GM12878 (cell line): Measurements from ENCODE around the gene CNNM3. TPM values are rescaled to one million over a fixed set of nuclear protein-coding genes. Genes with fewer than 3 reads are reported as not detected.

Experiments used
- ATAC-seq: fragments of 200-7000 bp; cut with Tn5 transposase; 3 replicates; pipeline ENCODE4 v1.9.1; 2020; ENCODE audit warnings: mild to moderate bottlenecking, moderate library complexity
- BruUV-seq: library from RNA; stranded (reverse); fragments of 400-500 nt; replicated peaks from 2 replicates; lab custom pipeline; 2021; lab: Mats Ljungman, UMichigan
- CTCF ChIA-PET: fragments of 300-600 bp; sonication (Branson Sonifier 250); formaldehyde crosslinking; extraction: SDS; loops from one replicate; lab custom pipeline; 2021; ENCODE audit warnings: inconsistent platforms; lab: Yijun Ruan, JAX
- POLR2A ChIA-PET: fragments of 350-600 bp; formaldehyde crosslinking; extraction: SDS; loops from one replicate; lab custom pipeline; 2021; ENCODE audit warnings: inconsistent platforms; lab: Charles Lee
- RAD21 ChIA-PET: fragments of 300-600 bp; sonication (Branson Sonifier 250); formaldehyde crosslinking; loops from one replicate; lab custom pipeline; 2023; ENCODE audit warnings: antibody characterized with exemption; ENCODE audit not compliant: unreplicated experiment; lab: Charles Lee
- SMC1A ChIA-PET: fragments of 300-600 bp; sonication (Branson Sonifier 250); formaldehyde crosslinking; loops from one replicate; lab custom pipeline; 2023; ENCODE audit not compliant: unreplicated experiment, uncharacterized antibody; lab: Charles Lee
- DNase-seq: peaks from one replicate; pipeline ENCODE4 v3.0.0-alpha.2; 2011; ENCODE audit warnings: low read depth, low spot score
- FAIRE-seq: peaks from 3 replicates; lab custom pipeline; 2011; peaks lifted over from hg19 to GRCh38; lab: Jason Lieb, UNC
- H2AFZ ChIP-seq: 2 replicates; pipeline ENCODE4 v1.6.0; 2011; ENCODE audit warnings: low read depth, low read length, control low read depth; ENCODE audit not compliant: control insufficient read depth
- H3K27ac ChIP-seq: 2 replicates; pipeline ENCODE4 v1.5.1; 2011; ENCODE audit warnings: control low read depth; ENCODE audit not compliant: control insufficient read depth, insufficient read depth
- H3K27me3 ChIP-seq, 2 experiments: replicated peaks in 1 of 2; 2 replicates each; pipeline versions ENCODE4 v1.6.0 to v1.6.1; 2011; ENCODE audit warnings: low read length in 1 of 2; ENCODE audit not compliant: control insufficient read depth in 2 of 2, insufficient read depth in 2 of 2
- H3K36me3 ChIP-seq, 2 experiments: 2 replicates each; pipeline ENCODE4 v1.5.1; 2011; ENCODE audit warnings: low read length in 1 of 2; ENCODE audit not compliant: control insufficient read depth in 2 of 2, insufficient read depth in 2 of 2
- H3K4me1 ChIP-seq: 2 replicates; pipeline ENCODE4 v1.6.1; 2011; ENCODE audit warnings: mild to moderate bottlenecking, low read length, moderate library complexity, mixed read lengths; ENCODE audit not compliant: control insufficient read depth, insufficient read depth
- H3K4me2 ChIP-seq: 2 replicates; pipeline ENCODE4 v1.6.0; 2011; ENCODE audit warnings: control low read depth; ENCODE audit not compliant: control insufficient read depth, insufficient read depth
- H3K4me3 ChIP-seq: fragments of 200-600 bp; sonication (generic); 2 replicates; pipeline ENCODE4 v1.5.1; 2016
- H3K79me2 ChIP-seq: 2 replicates; pipeline ENCODE4 v1.6.0; 2011; ENCODE audit warnings: low read length; ENCODE audit not compliant: control insufficient read depth, insufficient read depth
- H3K9ac ChIP-seq: 2 replicates; pipeline ENCODE4 v1.8.0; 2011; ENCODE audit warnings: low read length, control low read depth, mixed read lengths; ENCODE audit not compliant: control insufficient read depth, insufficient read depth
- H3K9me3 ChIP-seq: replicated peaks from 3 replicates; pipeline ENCODE4 v1.5.1; 2011; ENCODE audit warnings: mild to moderate bottlenecking, low read length; ENCODE audit not compliant: control insufficient read depth, insufficient read depth
- H4K20me1 ChIP-seq: 2 replicates; pipeline ENCODE4 v1.6.0; 2011; ENCODE audit not compliant: control insufficient read depth, insufficient read depth
- BCL11A ChIP-seq: IDR thresholded peaks from 2 replicates; pipeline ENCODE4 v1.6.1; 2011; ENCODE audit warnings: low read depth, low read length
- CEBPB ChIP-seq, 2 experiments: fragments of 150-350 bp in 1 of 2; IDR thresholded peaks; 2 replicates each; pipeline ENCODE4 v1.6.1; 2012 to 2014; ENCODE audit warnings: low read depth in 2 of 2, low read length in 2 of 2, borderline replicate concordance in 1 of 2, inconsistent platforms in 1 of 2
- FOXK2 ChIP-seq: fragments of 450-650 bp; IDR thresholded peaks from 2 replicates; pipeline ENCODE4 v1.6.1; 2017; ENCODE audit warnings: mild to moderate bottlenecking, moderate library complexity
- IRF4 ChIP-seq: IDR thresholded peaks from 2 replicates; pipeline ENCODE4 v1.6.1; 2011; ENCODE audit warnings: low read depth, low read length
- LARP7 ChIP-seq: fragments of 450-650 bp; IDR thresholded peaks from 2 replicates; pipeline ENCODE4 v1.6.1; 2017; ENCODE audit warnings: mild to moderate bottlenecking
- WGBS: methylation state at CpG from one replicate; pipeline ENCODE4 v1.1.6; 2016; ENCODE audit warnings: low lambda C conversion rate; ENCODE audit not compliant: insufficient replicate concordance, insufficient coverage; ENCODE audit errors: missing lambda C conversion rate; 5-methylcytosine and 5-hydroxymethylcytosine counted together
- in situ Hi-C: fragments of 300-500 bp; cut with MboI; formaldehyde crosslinking; loops from 9 replicates; pipeline ENCODE4 v1.14.3; 2018; ENCODE audit warnings: mixed read lengths
- intact Hi-C: fragments of 100-400 bp; cut with micrococcal nuclease; formaldehyde crosslinking; loops from one replicate; pipeline ENCODE4 v1.14.2; 2022; ENCODE audit not compliant: unreplicated experiment
- polyA plus RNA-seq, 11 experiments: library from polyadenylated mRNA; depleted of rRNA in 4 of 11; unstranded in 6 of 11; stranded (reverse) in 5 of 11; fragments of >200 nt; fragmentation: Nextera tagmentation in 4 of 11; fragmentation: Illumina TruSeq in 1 of 11; extraction: Ambion mirVana in 4 of 11; extraction: Trizol in 1 of 11; gene quantifications; 1 replicate in 1 of 11; 2 replicates in 10 of 11; pipeline versions ENCODE4 v1.2.1 to v1.2.3, GENCODE V29; 2011 to 2016; ENCODE audit warnings: inconsistent platforms in 2 of 11, missing spikeins in 2 of 11, low read depth in 1 of 11
- total RNA-seq, 4 experiments: library from RNA; depleted of rRNA in 3 of 4; stranded (reverse); fragments of >200 nt in 3 of 4; fragmentation: Illumina TruSeq in 1 of 4; extraction: Trizol in 1 of 4; gene quantifications; 2 replicates each; pipeline versions ENCODE4 v1.2.1 to v1.2.3, GENCODE V29; 2013 to 2021

The CNNM3 gene
- total and polyA plus RNA-seq, 10 of the 15 experiments (the other 5 are each of a cell fraction or from before 2014, with no cell fraction given): 0.72 to 14.3 (median 4.0) TPM

DNA sequence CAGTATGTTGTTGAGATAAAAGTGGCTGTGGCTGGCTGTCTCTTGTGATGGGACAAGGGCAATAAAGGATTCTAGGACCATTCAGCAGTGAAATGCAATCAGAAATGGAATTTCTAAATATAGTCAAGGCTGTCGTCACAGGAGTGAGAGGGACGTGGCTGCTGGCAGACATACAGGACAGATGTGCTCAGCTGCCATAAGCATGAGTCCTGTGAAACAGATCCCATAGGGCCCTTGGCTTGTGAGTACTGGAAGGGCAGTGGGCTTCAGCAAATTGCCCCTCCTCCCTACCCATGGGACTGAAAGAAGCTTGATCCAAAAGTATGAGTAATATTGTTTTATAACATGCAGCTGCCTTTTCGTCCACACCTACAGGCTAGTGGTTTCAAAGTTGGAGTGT lies 4.2 kb upstream of the CNNM3 start (continued):
- TF ChIP-seq BCL11A (no peak), IRF4 (no peak), FOXK2 (no peak)

DNA sequence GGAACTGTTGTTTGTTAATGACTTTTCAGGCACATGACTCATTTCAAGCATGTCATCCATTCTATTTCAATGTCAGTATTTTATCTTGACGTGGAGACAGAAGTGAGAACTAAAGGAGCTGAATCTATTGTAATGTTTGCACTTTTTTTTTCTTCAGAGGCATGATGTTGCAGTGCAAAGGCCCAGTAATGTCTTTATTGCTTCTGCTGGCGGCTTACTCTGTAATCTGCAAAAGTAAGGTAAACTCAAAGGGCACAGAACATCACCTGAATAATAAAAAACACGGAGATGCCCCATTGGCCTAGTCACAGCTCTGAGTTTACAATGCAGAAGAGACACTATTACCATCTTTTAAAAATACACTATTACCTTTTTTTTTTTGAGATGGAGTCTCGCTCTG lies 2.4 kb upstream of the CNNM3 start:
- no peak overlapping the region for H3K27ac ChIP-seq
- no peak overlapping the region for H3K4me2 ChIP-seq
- 74% methylated on average over 4 of the region's 4 CpGs for WGBS
- H3K9me3 ChIP-seq: no peaks in the 10 kb centered on the region
- no peak overlapping the region for H2AFZ ChIP-seq
- H3K4me1 ChIP-seq: peaks cover 11% of the 10 kb centered on the region
- H3K36me3 ChIP-seq: peaks cover 2 to 4% of the 10 kb centered on the region in 2 experiments; a peak in 3 of 4 replicates
- H3K79me2 ChIP-seq: peaks cover 17% of the 10 kb centered on the region
- DNase-seq (no peak), FAIRE-seq (no peak), ATAC-seq (no peak)
- RAD21 ChIA-PET: interaction anchor here (0.8 to 1.4 kb wide), 2 partner anchors 44 to 50 kb away, joined by 3 to 4 read pairs; partner anchors contain the start of gene ANKRD39
- no peak for TF ChIP-seq LARP7
- no peak for TF ChIP-seq CEBPB (IDR thresholded peaks at IDR 0.05; ENCODE audit: borderline replicate concordance in 1 of 2, low read depth in 2 of 2, low read length in 2 of 2)
- no peak for TF ChIP-seq IRF4
- CTCF ChIA-PET: interaction anchor here (0.8 to 2.7 kb wide), 2 partner anchors 10 to 149 kb away, joined by 3 to 12 read pairs; no protein-coding TSS in a partner anchor
- SMC1A ChIA-PET: interaction anchor here (0.7 to 1.2 kb wide), 3 partner anchors 13 to 50 kb away, joined by 3 to 4 read pairs (median 4); no protein-coding TSS in a partner anchor
- peaks cover 2% of the 10 kb centered on the region; the same call in 1 of the 2 replicates for H4K20me1 ChIP-seq
- in situ Hi-C loops: no loop called here
- POLR2A ChIA-PET: no interaction called here
- H3K27me3 ChIP-seq: no peaks in the 10 kb centered on the region
- H3K4me3 ChIP-seq: no peak overlapping the region
- no peak overlapping the region for H3K9ac ChIP-seq
- BruUV-seq: no TSS peak
- intact Hi-C loops: no loop called here
